ENCODE results near the gene ADPRHL1. TPM values are rescaled to one million over a fixed set of nuclear protein-coding genes. Genes with fewer than 3 reads are reported as not detected.
A peak's percentile ranks its signal among the peaks of the same experiment; 100 is the strongest.

The ADPRHL1 gene
- total RNA-seq, 4 donors from 2014 or later: 1.9 to 9.4 (median 6.5) TPM

- TF ChIP-seq POLR2A (IDR thresholded peaks at IDR 0.05): no peak
- TF ChIP-seq, protein P1, sequence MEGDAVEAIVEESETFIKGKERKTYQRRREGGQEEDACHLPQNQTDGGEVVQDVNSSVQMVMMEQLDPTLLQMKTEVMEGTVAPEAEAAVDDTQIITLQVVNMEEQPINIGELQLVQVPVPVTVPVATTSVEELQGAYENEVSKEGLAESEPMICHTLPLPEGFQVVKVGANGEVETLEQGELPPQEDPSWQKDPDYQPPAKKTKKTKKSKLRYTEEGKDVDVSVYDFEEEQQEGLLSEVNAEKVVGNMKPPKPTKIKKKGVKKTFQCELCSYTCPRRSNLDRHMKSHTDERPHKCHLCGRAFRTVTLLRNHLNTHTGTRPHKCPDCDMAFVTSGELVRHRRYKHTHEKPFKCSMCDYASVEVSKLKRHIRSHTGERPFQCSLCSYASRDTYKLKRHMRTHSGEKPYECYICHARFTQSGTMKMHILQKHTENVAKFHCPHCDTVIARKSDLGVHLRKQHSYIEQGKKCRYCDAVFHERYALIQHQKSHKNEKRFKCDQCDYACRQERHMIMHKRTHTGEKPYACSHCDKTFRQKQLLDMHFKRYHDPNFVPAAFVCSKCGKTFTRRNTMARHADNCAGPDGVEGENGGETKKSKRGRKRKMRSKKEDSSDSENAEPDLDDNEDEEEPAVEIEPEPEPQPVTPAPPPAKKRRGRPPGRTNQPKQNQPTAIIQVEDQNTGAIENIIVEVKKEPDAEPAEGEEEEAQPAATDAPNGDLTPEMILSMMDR (IDR thresholded peaks at IDR 0.05): no peak
- WGBS, 2 donors: 58 to 78% methylated on average over 28 to 37 of the region's 52 CpGs
- intact Hi-C loops (cut with DNase I; ENCODE audit: low total_unique reads): loop anchor here (10.0 kb wide), 1 partner anchor 437 kb away; the partner anchor contains the start of gene MCF2L
- peak in 1 of 2 donors; percentile 81 for DNase-seq (ENCODE audit: low spot score in 2 of 2)
- H3K4me3 ChIP-seq (ENCODE audit: low read depth, poor library complexity, severe bottlenecking): no peak overlapping the region
Measured at GRCh38 chr13:113401452-113402415, 51.6 kb downstream of the ADPRHL1 start.

DNA sequence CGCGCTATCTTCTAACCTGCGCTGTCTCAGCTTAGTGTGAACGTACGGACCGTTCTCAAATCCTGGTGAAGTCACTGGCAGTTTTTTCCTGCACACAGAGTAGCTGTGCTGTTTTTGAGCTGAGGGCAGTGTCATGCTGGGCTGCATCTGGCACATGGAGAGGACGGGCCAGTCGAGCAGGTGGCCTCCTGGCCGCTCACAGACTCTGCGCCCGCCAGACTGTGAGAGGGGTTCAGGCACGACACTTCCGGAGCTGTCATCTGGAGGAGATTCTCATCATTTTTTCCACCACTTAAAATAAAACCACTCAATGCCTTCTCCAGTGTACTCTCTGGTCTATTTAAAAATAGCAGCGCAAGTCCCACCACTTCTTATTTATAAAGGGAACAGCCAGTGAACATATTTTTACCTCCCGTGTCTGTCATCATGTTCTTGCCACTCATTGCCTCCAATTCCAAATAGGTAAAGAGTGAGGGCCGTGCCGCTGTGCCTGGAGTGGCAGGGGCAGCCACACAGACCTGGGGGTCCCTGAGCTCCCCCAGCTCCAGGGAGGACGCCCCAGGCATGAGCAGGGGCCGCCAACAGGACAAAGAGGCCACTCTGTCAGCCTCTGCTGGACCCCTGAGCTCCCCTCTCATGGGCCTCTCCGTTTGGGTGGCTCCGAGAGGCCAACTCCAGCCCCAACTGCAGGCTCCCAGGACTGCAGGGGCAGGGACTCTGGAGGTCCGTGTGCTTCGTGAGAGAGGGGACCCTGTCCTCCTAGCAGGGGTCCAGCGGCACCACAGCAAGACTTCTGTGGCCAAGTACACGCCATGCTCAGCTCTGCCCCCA, 52.5 kb downstream of the ADPRHL1 start:
- WGBS, 2 donors: 61 to 75% methylated on average over 21 to 25 of the region's 25 CpGs
- no peak for TF ChIP-seq POLR2A (IDR thresholded peaks at IDR 0.05)
- TF ChIP-seq, protein P1 (IDR thresholded peaks at IDR 0.05): no peak
- intact Hi-C loops (cut with DNase I; ENCODE audit: low total_unique reads): loop anchor here (10.0 kb wide), 1 partner anchor 436 kb away; the partner anchor contains the start of gene MCF2L
- no peak overlapping the region for H3K4me3 ChIP-seq (ENCODE audit: low read depth, poor library complexity, severe bottlenecking)
- peak in 1 of 2 donors; percentile 78 for DNase-seq (ENCODE audit: low spot score in 2 of 2)

- WGBS, 2 donors: 86 to 90% methylated on average over 19 of the region's 19 CpGs
- intact Hi-C loops (cut with DNase I; ENCODE audit: low total_unique reads): loop anchor here (10.0 kb wide), 3 partner anchors 125 to 455 kb away; partner anchors contain the start of gene MCF2L
- no peak overlapping the region for H3K4me3 ChIP-seq (ENCODE audit: low read depth, poor library complexity, severe bottlenecking)
- peak in 1 of 2 donors; percentile 69 for DNase-seq (ENCODE audit: low spot score in 2 of 2)
- TF ChIP-seq, protein P1 (IDR thresholded peaks at IDR 0.05): no peak
- TF ChIP-seq POLR2A (IDR thresholded peaks at IDR 0.05): no peak
Measured at GRCh38 chr13:113399755-113400149, 53.5 kb downstream of the ADPRHL1 start.

- peak in 1 of 2 donors; percentile 82 for DNase-seq (ENCODE audit: low spot score in 2 of 2)
- intact Hi-C loops (cut with DNase I; ENCODE audit: low total_unique reads): loop anchor here (10.0 kb wide), 2 partner anchors 124 to 454 kb away; no protein-coding TSS in a partner anchor
- no peak overlapping the region for H3K4me3 ChIP-seq (ENCODE audit: low read depth, poor library complexity, severe bottlenecking)
- WGBS, 2 donors: 62 to 65% methylated on average over 19 of the region's 19 CpGs
- TF ChIP-seq POLR2A (IDR thresholded peaks at IDR 0.05): no peak
Measured at GRCh38 chr13:113398963-113399754, 54.1 kb downstream of the ADPRHL1 start.

GRCh38 chr13:113397608-113398425, 55.5 kb downstream of the ADPRHL1 start:
- peak in 1 of 2 donors; percentile 82 for DNase-seq (ENCODE audit: low spot score in 2 of 2)
- WGBS, 2 donors: 74 to 80% methylated on average over 20 of the region's 20 CpGs
- no peak for TF ChIP-seq POLR2A (IDR thresholded peaks at IDR 0.05)
- TF ChIP-seq, protein P1 (IDR thresholded peaks at IDR 0.05): no peak
- intact Hi-C loops (cut with DNase I; ENCODE audit: low total_unique reads): loop anchor here (10.0 kb wide), 2 partner anchors 123 to 453 kb away; no protein-coding TSS in a partner anchor
- H3K4me3 ChIP-seq (ENCODE audit: low read depth, poor library complexity, severe bottlenecking): no peak overlapping the region
